ENCODE results near the gene BRMS1.
A peak's percentile ranks its signal among the peaks of the same experiment; 100 is the strongest.
"Not testable (repeated sequence)": the region's sequence is repeated elsewhere in the genome, so short reads cannot be mapped to it uniquely, and the experiment has no call there.

Gene BRMS1

DNA sequence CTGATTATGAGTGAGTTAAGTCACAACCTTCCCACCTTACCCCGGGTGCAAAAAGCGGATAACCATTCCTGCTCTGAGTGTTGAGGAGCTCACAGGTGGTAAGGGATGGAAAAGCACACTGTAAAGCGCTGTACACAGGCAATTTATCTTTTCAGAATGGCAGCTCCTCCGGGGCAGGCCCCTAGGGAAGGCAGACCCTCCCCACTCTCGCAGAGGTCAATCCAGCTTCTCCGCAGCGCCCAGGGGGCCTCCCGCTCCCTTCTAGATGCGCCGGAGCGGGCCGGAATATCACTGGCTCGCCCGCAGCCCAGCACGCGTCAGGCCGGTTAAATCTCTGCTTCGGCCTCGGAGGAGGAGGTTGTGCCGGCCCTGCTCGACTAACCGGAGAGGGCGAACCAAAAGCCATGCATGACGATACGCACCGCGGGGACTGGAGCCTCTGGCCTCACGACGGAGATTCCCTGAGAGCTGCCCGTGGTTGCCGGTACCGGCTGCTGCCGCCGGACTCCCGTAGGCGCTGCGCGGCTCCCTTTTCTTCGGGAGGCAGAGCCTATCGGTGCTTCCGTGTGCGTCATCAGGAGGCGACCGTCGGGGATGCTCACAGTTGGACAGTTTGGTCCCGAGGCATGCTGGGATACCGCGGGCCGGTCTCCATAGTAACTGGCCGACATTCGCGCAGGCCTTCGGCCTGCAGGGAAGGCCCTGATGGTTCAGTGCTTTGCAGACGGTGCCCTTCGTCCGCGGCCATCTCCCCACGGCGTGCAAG, at the start of gene BRMS1:
Gene BRMS1 (minus strand): TSS at position 555 of the 766 bp plus-strand sequence. CDS start 2,870 bp downstream, outside the sequence.
- DNase-seq = peak; percentile 88 to 92

DNA sequence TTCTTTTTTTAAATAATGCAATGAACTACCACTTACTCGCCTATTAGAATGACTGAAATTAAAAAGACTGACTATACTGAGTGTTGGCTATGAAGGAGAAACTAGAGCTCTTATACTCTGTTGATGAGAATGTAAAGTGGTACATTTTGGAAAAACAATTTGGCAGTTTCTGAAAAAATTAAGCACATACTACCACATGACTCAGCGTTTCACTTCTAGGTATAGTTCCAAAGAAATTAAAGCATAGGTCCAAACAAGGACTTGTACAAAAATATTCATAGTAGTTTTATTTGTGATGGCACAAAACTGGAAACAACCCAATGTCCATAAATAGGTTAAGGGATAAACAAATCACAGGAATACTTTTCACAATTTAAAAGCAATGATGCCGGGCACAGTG, 49.0 kb upstream of the BRMS1 start:
- no peak for DNase-seq

DNA sequence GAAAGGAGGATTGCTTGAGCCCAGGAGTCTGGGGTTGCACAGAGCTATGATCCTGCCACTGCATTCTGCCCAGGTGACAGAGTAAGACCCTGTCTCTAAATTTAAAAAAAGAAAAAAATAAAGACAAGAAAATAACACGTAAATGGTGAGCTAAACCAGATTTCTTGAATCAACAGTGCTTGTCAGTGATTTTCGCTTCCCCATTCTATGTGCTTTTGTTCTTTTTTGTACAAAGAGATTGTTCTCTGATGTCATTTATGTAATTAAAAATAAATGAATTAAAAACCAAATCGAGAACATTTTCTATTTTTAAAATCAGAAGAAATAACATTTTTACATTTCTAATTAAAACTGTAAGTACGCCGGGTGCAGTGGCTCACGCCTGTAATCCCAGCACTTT, 46.4 kb upstream of the BRMS1 start:
- DNase-seq = no peak

DNA sequence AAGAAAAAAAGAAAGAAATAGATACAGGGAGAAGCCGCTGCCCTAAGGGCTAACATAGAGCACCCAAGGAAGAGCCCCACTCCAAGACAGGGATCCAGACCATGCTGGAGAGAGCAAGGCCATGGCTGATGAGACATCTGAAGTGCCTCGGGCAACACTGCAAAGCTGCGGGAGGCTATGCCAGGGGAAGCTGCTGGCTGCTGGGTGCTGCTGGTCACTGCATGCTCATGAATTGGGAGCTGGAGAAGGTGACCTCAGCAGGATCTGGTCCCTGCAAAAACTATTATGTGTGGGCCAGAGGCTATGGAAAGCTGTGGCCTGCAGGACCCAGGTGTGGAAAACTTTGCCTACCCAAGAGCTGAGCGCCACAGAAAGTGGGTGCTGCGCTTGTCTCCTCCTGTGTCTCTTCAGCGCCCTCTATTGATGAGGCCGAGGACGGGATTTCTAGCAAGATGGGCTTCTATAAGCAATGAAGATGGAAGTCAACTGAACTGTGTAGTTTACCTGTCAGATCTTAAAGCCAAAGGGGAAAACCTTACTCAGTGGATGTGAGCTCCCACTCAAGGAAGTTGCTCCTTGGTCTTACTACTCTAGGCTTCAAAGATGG, 44.0 kb upstream of the BRMS1 start:
- peak; percentile 14 to 44 for DNase-seq

GRCh38 chr11:66386171-66387069, 41.5 kb upstream of the BRMS1 start:
- DNase-seq = peak in 1 of 2 experiments; percentile 70

DNA sequence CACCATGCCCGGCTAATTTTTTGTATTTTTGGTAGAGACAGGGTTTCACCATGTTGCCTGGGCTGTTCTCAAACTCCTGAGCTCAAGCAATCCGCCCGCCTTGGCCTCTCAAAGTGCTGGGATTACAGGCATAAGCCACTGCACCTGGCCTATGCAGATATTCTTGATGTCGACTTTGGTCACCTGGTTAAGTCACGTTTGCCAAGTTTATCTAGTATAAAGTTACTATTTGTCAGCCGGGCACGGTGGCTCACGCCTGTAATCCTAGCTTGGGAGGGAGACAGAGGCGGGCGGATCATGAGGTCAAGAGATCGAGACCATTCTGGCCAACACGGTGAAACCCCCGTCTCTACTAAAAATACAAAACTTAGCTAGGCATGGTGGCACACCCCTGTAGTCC, 39.4 kb upstream of the BRMS1 start:
- not testable (repeated sequence) for DNase-seq

DNA sequence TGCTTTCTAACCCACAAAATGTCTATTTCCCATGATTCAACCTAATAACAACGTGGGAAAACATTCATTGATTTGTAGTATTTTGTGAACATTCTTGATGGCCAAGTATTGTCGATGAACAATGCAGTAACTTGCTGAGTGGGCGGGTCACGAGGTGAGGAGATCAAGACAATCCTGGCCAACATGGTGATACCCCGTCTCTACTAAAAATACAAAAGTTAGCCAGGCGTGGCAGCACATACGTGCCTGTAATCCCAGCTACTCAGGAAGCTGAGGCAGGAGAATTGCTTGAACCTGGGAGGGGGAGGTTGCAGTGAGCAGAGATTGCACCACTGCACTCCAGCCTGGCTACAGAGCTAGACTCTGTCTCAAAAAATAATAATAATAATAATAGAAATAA, 35.4 kb upstream of the BRMS1 start:
- not testable (repeated sequence) for DNase-seq

DNA sequence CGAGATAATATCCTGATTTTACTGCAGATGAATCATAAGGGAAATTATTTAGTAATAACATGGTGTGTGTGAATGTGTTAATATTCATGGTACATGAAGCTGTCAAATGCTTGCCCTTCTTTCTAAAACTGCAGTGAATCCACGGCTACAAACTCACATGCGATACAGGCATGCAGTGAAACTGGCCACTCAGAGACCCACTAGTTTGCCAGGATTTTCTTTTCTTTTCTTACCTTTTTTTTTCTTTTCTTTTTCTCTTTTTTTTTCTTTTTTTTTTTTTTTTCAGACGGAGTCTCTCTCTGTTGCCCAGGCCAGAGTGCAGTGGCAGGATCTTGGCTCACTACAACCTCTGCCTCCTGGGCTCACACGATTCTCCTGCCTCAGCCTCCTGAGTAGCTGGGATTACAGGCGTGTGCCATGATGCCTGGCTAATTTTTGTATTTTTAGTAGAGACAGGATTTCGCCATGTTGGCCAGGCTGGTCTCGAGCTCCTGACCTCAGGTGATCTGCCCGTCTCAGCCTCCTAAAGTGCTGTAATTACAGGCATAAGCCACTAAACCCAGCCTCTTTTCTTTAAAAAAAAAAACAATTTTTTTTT, 28.9 kb upstream of the BRMS1 start:
- DNase-seq = not testable (repeated sequence)

DNA sequence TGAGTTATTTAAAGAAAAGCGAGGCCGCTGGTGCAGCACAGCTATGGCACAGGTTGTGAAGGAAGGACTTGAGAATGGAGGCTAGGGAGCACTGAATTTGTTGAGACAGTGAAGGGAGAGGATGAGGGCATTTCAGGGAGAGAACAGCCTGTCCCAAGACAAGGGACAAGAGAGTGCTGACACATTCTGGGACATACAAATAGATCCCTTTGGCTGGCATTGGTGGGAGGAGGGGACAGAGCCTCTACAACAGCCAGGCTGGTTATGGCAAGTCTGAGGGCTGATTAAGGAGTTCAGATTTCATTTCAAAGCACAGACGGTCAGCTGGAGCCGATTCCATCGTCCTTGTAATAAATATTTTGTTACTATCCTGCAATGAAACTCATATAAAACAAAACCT, 28.4 kb upstream of the BRMS1 start:
- DNase-seq = no peak

DNA sequence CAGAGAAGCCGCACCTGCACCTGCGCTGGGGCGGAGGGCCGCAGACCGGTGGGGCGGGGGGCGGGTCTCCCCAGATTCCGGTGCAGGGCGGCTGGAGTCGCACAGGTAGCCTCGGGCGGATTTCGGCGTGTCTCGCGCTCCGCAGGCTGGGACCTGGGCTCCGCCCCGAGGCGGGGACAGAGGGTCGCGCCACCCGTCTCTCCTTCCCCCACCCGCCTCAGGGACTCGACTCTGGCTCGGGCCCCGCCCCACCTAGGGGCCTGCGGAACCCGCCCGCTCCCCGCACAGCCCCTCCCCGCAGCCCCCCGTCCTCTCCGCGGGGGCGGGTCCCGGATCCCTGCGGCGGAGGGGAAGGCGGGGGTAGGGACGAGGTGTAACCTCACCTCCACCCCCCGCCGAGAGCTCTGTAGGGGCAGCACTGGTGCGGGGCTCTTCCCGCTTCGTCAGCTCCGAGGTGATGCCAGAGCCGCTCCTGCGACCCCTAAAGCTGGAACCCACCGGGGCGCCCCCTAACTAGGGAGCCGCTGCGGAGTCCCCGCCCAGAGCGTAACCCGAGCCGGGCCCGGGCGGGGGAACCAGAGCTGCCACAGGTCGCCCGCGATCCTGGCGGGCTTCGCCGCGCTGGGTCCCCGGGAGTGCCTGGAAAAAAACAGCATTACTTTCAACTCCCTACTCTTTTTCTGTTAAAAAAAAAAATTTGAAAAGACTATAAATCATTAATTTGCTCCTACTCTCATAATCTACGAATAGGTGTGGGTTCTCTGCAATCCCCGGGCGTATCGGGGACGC, 26.9 kb upstream of the BRMS1 start, which contains the start of gene SLC29A2:
Gene SLC29A2 (minus strand): TSS at position 134 of the 789 bp plus-strand sequence. CDS start 169 bp downstream, outside the sequence.
- peak; percentile 25 to 64 for DNase-seq

- DNase-seq = no peak
Measured at GRCh38 chr11:66369073-66369894, 24.4 kb upstream of the BRMS1 start.

DNA sequence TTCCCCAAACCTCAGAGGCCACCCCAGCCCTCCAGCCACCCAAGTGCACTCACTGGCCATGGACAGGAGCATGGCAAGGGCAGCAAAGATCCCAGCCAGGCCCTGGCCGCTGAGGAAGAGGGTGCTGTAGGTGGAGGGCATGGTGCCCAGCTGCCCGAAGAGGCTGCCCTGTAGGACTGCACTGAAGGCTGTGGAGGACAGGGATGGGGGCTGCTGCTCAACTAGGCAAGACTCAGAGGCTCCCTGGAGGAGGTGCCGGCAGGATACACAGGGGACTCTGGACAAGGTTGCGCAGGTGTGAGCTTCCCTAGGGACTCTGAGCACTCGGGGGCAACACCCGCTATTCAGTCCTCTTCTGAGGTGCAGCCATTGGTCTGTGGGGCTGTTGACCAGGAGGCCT, 23.6 kb upstream of the BRMS1 start:
- no peak for DNase-seq

DNA sequence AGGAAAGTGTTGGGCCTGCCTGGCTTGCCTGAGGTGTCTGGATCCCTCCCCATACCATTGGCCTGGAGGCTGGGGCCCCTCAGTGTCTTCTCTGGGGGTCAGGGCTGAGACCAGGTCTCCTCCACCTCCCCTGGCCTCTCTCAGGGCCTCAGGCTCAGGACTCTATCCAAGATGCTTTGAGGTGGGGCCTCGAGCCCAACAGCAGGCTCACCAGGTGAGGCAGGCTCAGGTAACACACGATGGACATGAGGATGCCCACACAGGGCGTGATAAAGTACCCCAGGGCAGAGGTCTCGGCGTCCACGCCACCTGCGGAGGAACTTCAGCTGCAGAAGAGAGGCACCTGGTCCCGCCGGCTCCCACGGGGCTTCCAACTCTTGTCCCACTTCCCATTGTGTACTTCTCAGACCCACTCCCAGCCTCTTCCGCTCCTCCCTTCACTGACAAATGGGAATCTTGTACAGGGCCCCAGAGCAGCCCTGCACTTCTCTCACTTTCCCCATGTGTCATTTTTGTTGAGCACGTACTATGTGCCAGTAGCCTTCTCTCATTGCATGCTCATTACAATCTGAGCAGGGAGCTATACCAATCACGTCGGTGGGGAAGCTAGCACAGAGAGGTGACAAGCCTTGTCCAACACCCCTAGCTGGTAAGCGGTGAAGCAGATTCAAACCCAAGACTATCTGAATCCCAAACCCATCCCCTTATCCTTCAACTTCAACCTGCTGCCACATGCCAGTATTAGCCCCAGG, 22.8 kb upstream of the BRMS1 start:
- DNase-seq = no peak

DNA sequence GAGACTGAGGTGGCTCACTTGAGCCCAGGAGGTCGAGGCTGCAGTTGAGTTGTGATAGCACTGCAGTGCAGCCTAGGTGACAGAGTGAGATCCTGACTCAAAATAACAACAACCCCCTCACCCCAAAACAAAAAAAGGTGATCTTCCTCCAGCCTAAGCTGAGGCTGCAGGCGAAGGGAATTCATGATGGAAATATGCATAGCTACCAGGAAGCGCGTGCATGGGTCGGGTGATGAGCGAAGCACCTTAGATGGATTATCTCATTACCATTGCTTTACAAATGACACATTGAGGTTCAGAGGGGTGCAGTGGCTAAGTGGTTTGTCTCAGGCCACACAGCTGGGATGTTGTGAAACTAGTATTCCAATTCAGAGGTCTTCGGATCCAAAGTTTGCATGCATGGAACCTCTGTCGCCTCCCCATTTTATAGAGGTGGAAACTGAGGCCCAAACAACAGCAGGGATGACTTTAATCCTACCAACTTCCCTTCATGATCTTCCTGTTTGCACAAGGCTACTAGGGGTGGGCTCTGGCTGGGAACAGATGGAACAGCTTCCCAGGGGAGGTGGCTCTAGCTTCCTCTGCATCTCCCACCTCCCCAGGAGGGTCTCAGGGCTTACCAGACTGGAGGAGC, 22.1 kb upstream of the BRMS1 start:
- no peak for DNase-seq

DNA sequence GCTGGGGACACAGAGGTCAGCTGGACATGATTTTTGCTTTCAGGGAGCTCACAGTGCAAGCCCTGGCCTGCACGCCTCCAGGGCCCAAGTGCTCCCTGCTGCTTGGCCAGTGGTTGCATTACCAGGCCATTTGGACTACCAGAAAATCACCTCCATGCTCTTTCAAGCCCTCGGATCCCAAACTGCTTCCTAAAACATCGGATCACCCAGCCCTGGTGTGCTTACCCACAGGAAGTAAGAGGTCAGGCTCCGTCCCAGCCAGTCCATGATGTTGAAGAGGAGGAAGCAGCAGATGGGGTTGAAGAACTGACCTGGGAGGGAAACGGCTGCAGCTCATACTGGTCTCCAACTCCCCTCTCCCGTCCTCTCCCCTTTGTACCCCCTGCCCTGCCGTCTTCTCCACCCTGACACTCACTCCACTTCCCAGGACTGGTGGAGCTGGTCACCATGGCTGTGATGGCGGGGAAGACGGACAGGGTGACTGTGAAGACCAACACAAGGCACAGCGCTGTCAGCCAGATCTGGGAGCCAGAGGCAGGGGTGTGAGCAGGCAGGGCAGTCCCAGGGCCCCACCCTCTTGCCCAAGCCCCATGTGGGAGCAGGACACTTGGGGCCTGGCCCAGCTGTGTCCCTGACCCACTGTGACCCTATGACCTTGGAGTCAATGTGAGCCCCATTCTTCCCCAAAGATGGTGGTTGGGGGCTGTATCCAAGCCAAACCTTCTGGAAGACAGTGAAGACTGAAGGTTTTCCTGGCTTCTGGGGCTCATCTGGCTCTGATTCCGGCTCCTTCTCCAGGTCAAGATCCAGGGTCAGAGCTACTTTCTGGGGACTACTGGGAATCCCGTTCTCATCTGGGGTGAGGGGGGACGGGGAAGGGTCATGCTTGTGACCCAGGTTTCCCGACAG, 21.1 kb upstream of the BRMS1 start:
- DNase-seq = no peak

GRCh38 chr11:66365166-66365565, 20.3 kb upstream of the BRMS1 start:
- DNase-seq = no peak

- DNase-seq = no peak
Measured at GRCh38 chr11:66363805-66364535, 19.1 kb upstream of the BRMS1 start.

GRCh38 chr11:66363187-66363601, 18.3 kb upstream of the BRMS1 start:
- no peak for DNase-seq

All from SW 1271 (cell line).